ENCODE data around the gene RHBDD3. TPM values are rescaled to one million over a fixed set of nuclear protein-coding genes. Genes with fewer than 3 reads are reported as not detected.

The RHBDD3 gene
- total RNA-seq, 1 experiment from 2014 or later, result 33.1 TPM

DNA sequence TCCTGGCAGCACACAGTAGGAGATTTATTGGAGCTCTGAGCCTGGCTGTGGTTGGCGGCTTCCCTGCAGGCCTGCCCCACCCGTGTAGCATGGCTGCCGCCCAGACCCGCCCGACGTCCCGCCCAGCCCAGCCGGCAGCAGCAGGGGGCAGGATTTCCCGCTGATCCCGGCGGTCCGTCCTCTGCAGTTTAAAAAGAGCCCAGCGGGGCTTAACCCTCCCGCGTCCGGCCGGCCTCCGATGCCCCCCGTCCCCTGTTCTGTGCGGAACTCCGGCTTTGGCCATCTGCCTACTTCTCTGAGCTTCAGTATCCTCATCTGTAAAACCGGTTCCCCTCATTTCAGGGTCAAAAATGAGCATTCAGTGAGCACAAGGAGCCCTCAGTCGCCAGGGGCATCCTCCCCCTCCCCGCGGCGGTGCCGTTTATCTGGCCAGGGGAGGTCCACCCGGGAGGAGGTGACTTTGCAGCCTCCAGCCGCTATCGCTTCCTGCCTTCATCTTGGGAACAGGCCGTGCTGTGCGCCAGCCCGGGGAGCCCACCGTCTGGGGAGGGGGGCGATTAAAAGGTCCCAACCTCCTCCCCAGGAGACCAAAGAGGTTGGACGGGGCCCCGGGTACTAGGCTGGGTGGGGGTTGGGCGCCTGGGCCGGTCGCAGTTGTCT lies 38.5 kb upstream of the RHBDD3 start, which contains the start of gene GAS2L1:
Gene GAS2L1, plus strand, starts transcription at position 476 of the 660 bp plus-strand sequence. CDS start 1,456 bp downstream, outside the sequence.
- peak; percentile 75 for DNase-seq (ENCODE audit: low read depth)

DNA sequence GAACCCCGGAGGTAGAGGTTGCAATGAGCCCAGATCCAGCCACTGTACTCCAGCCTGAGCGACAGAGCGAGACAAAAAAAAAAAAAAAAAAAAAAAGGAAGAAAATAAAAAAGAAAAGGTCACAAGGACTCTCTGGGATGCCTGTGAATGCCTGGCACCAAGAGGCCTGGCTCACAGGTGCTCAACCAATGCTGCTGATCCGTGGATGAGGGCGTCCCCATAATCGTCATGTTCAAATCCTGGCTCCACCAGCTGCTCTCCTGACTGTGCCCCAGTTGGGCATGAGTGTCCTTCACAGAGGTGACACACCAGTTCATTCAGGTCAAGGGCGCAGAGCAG lies 38.0 kb upstream of the RHBDD3 start:
- DNase-seq (ENCODE audit: low read depth), result no peak

DNA sequence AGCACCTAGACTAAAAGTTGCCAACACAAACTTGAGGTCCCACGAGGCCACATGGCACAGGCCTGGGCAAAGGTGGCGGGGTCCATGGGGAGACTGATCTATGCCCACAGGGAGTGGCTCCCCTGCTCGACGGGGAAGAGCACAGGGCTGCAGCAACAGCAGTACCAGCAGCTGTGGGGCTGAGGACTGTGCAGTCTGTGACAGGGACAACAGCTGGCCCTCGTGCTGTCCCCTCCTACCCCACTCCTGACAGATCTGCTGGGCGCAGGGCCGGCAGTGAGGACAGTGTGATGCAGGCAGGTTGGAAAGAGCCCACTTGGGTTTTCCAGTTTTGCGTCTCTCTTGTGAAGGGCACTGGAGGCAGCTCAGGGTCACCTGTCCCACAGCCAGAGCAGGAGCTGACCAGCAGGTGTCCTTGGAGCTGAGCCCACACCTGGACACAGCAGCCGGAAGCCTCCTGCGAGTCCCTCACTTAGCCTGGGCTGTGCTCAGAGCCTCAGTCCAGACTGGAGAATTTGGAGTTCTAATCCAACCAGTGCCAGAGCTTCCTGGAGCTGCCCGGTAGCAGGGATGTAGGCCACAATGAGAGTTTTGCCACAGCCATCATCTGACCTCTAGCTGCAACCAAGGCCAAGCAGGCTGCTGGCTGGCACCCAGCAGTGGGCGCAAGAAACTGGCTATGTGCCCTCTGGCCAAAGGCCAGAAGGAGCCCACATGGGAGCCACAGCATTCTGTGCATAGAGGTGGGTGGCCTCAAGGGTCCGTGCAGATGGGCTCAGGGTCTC lies 35.1 kb upstream of the RHBDD3 start:
- DNase-seq (ENCODE audit: low read depth), result no peak

DNA sequence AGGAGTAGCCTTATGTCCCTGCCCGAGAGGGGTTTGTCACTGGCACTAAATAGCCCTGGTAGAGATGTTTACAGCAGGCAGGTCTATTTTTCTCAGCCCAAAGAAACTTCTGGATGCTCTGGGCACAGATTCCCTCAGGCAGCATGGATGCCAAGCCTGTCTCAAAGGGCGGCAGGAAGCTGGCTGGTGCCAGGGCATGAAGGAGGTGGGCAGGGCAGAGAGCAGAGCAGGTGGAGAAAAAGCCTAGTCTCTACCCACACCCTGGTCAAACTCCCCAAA lies 34.6 kb upstream of the RHBDD3 start:
- no peak for DNase-seq (ENCODE audit: low read depth)

DNA sequence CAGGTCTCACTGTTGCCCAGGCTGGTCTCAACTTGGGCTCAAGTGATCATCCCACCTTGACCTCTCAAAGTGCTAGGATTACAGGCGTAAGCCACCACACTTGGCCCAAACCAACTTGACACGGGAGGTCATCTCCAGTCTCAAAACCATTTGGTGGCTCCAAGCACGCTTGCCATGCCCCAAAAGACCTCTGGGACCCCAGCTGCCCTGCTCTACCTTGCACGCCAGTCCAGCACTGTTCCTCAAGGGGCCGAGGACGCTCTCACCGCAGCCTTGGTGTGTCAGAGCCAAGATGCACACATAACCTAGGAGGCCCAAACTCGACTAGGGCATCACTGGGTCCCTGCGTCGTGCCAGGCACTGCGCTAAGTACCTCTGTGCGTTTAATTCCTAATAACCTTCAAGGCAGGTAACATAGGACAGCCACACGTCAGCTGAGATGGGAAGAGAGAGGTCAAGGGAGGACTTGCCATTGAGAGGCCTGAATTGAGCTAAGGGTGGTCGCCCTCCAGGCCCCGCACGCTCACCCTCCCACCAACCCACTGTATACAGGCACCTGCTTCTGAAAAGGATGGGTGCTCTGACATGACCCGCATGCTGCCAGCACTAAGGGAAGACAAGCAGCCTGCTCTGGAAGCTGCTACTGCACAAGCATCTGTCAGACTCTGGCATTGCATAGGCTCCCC lies 34.1 kb upstream of the RHBDD3 start:
- DNase-seq (ENCODE audit: low read depth), result no peak

DNA sequence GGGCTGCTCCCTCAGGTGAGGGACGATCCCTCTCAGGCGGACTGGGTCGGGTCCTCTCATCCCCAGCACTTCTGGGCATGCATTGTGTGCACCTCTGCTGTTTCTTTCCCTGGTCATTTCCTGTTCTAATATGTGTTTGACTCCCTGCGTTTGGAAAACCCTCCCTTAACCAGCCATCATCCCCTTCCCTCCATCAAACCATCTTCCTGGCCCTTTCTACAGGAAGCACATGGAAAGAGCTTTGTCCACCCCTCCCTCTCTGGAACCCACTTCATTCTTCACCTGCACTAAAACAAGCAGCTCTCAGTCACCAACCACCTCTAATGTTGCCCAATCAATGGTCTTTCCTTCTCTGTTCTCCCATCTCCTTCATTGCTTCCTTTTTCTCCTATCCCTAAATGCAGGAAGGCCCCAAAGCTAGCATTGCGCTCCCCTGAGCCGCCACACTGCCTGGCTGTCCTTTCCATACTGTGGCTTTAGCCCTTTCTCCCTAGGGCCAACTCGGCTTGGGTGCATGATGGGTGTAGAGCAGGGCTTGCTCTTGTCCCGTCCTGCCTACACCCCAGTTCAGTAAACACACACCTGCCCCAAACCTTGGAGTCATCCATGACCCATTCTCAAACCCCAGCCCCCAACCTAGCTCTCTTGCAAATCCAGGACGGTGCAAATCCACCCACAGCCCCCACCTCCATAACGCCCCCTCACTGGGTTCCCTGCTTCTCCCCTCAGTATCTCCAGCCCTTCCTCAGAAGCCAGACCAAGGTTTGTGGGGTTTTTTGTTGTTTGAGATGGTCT lies 33.2 kb upstream of the RHBDD3 start:
- DNase-seq (ENCODE audit: low read depth), result no peak

DNA sequence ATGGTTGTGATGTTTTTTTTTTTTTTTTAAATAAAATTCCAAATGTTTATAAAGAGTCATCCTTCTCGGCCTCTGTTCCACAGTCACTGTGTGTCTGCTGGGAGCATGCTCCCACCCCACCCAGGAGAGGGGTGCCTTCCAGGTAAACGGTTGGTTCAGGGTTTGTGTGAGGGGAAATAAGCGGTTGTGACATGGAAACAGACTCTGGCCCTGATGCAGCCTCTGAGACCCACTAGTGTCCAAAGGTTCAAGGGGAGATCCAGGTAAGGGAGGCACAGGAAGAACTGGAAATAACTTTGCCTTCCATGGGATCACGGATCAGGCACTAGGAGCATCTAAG lies 32.7 kb upstream of the RHBDD3 start:
- DNase-seq (ENCODE audit: low read depth), result no peak

DNA sequence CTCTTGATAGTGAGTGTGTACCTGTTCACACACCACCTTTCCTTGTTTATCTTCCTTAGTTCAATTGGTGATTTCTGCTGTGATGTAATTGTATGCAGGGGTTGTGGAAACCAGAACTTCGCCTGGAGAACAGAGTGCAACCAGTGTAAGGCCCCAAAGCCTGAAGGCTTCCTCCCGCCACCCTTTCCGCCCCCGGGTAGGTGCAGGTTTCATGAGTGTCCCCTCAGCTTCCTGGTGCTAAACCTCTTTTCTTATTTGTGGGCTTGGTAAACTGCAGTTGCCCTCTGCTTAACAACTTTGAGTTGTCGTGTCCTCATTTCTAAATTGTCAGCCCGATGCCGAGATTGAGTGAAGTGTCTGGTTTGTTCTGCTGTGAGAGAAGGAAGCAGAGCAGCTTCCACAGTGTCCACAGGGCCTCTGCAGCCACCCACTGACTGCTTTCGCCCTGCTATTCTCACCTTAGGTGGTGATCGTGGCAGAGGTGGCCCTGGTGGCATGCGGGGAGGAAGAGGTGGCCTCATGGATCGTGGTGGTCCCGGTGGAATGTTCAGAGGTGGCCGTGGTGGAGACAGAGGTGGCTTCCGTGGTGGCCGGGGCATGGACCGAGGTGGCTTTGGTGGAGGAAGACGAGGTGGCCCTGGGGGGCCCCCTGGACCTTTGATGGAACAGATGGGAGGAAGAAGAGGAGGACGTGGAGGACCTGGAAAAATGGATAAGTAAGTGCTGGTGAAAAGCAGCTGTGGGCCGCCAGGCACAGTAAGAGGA lies 31.5 kb upstream of the RHBDD3 start:
- DNase-seq (ENCODE audit: low read depth), result no peak

DNA sequence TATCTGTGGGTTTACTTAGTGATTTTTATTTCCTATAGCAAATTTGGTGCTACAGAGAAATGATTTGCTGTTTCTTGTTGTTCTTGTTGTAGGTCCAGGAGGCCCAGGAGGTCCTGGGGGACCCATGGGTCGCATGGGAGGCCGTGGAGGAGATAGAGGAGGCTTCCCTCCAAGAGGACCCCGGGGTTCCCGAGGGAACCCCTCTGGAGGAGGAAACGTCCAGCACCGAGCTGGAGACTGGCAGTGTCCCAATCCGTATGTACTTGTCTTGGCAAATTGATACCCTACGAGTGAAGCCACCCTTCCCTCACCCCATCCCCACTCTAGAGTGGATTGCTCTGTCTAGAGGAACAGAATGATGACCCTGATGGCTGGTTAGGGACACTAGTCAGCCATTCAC lies 30.9 kb upstream of the RHBDD3 start:
- no peak for DNase-seq (ENCODE audit: low read depth)

DNA sequence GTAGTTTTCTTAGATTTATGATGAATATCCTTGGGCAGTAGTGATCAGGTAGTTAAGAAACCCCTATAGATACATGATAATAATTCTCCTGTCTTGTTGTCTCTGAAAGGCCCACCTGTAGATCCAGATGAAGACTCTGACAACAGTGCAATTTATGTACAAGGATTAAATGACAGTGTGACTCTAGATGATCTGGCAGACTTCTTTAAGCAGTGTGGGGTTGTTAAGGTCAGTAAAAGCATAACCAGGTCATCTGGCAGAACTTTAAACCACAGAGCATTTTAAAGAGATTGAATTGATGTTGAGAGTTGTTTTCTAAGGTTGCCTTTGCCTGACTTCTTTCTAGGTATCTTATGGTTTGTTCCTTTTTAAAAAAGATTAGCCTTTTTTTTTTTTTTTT lies 24.6 kb upstream of the RHBDD3 start:
- no peak for DNase-seq (ENCODE audit: low read depth)

DNA sequence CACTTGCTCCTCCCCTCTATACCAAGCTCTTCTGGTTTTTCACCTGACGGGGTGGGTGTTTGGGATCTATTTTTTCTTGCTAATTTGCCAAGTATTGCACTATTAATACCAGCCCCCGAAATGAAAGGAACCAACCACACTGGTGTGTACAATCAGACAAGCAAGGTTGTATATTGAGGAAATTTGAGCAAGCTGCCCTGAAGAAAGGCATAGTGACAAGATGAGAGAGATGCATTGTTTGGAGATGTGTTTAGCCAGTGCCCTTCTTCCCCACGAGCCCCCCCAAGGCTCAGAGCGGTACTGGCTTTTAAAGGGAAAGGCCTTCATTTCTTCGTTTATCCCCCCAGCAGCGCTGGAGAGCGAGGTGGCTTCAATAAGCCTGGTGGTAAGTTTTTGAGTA lies 23.4 kb upstream of the RHBDD3 start:
- DNase-seq (ENCODE audit: low read depth), result no peak

DNA sequence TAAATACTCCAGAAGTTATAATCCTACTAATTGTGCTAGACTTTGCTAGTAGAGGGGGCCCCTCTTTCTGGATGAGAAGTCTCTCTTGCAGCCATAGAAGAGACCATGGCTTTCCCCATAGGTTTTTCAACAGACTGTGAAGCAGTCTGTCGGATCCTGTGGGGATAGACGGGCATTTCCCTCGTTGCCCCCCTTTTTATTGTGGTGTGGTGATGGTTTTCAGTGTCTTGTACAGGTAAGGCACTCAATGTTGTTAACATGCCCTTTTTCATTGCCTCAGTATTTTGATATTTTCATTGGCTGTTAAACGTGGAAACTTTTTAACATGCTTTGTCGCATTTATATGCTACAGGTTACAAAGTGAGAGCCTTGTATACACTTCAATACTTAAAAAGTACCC lies 22.3 kb upstream of the RHBDD3 start:
- no peak for DNase-seq (ENCODE audit: low read depth)

DNA sequence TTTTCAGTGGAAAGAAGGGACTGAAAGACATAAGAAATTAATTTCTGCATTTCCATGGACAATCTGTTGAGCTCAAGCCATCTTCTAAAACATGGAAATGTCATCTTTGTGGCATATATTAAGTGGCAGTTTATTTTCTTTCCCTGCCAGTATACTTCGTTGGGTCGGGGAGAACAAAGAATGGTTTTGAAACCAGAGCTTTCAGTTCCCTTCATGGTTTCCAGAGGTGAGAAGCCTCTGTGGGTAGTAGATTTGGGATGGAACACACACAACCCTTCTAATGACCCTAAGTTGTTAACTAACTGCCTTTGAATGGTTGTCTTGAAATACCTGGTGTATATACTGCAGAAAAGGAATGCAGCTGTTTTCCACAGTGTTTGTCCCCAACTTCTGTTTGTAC lies 21.1 kb upstream of the RHBDD3 start:
- DNase-seq (ENCODE audit: low read depth), result no peak

DNA sequence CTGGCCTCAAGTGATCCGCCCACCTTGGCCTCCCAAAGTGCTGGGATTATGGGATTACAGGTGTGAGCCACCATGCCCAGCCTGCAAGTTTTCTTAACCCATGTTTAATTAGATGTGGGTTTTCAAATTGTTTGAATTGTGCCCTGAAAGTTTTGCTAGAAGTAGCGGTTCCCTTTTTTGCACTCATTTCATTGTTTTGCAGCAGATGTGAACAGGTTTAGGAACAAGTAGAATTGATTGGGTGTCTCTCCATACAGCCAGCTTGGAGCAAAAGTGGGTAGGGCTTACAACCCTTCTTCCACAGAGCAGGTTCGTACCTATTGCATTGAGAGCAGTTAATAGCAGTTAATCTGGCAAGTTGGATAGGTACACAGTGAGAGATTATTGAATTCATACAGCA lies 16.4 kb upstream of the RHBDD3 start:
- no peak for DNase-seq (ENCODE audit: low read depth)

DNA sequence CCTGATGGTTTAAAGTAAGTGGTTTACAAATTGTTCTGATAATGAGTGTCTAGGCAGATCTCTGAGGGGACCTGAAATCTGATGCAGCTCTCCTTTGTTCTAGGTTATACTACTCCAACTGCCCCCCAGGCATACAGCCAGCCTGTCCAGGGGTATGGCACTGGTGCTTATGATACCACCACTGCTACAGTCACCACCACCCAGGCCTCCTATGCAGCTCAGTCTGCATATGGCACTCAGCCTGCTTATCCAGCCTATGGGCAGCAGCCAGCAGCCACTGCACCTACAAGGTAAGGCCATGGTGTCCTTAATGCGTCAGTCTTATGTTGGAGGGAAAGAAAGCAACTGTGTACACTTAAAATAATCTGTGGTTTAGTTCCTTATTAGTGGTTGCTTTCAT lies 10.1 kb upstream of the RHBDD3 start:
- DNase-seq (ENCODE audit: low read depth), result no peak

DNA sequence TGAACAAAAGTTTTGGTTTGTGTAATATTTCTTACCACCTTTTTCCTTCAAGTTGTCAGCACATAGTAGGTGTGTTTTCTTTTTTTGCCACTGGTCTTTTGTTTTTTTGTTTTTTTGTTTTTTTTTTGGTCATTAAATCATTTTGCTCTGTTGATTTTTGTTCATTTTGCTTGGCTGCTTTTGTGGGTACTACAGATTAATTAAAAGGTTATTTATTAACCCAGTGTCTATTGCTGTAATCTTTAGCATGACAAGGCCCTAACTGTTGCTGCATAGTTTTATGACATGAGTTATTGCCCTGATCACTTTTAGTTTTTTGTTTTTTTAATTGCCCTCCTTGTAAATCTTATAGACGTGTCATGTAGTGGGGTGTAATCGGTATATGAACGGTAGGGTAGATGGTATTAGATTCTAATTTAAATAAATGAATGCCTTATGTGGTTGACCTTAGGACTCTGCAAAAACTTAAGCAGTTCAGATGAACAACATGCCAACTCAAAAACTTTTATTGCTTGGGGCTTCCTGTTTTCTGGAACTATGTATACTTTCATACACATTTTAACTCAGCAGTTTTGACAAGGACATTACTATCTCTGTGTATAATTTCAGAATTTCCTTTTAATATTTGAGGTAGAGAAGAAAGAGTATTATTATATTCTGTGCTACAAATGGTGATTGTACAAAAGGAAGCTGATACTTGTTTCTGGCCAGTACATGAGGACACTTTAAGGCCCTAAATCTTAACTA lies 8.2 kb upstream of the RHBDD3 start:
- no peak for DNase-seq (ENCODE audit: low read depth)

DNA sequence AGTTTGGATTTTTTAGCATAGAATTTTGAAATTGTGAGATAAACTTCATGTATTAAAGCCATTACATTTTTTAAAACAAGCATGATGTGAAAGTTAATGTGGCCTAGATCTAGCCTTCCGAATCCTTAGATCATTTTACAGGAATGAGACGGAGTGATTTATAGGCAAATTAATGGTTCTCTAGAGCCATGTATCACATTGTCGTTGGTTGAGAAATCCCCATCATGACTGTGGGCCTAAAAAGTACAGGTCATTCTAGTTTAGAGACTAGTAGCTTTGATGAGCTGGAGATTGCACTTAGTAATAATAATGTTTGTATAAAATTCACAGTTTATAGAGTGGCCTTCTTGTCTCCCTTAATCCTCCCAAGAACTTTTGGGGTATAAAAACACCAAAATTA lies 7.4 kb upstream of the RHBDD3 start:
- DNase-seq (ENCODE audit: low read depth), result no peak

DNA sequence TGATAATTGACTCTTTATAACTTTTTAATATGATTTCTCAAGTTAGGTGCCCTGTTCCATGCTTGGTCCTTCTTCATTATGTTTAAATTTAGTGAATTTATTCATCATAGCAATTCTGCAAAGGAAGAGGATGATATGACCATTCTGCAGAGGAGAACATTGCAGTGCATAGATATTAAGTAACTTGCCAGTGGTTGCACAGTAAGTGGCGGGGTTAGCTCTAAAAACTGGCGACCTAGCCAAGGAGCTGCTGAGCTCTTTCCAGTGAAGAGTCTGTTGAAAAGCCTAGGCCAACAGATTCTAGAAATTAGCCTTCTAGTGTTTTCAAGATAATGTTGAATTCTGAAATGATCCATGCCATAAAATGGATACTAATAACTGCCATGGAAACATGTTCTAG lies 4.8 kb upstream of the RHBDD3 start:
- DNase-seq (ENCODE audit: low read depth), result no peak

DNA sequence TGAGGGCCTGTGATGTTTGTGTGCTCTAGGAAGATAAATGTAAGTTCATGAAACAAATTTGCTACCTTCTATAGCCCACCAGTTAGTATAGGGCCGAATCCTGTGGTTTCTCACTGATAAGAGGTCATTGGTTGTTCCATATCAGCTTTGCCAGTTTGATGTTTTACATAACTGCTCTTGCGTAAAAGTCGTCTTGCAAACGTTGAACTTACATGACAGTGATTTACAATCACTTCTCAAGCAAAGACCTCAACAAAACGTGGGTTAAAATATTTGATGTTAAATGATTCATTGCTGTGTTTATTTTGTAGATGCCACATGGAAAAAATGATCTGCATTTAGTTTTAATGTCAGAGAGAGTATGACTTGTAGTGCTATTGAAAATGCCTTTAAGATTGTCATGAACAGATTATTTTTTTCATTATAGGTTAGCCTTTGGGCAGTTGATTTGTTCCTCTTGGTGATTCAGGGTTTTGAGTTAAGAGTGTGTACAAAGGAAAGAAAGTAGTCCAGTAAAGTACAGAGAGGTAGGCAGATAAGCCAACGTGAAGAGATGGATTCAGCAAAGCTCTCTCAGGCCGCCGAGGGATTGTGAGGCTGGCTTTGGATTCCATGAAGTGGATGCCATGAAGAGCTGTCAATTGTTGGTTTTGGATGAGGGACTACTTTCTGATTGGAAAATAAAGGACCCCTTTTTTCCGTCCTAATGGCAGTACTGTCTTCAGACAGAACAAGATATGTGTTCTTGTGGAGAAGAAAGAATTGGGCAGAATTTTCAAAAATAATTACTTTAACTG lies 2.9 kb upstream of the RHBDD3 start:
- DNase-seq (ENCODE audit: low read depth), result peak; percentile 58

All from M059J (cell line).